Measurements from ENCODE around the gene GIT2.

GRCh38 chr12:110007881-110008280, 11.7 kb upstream of the GIT2 start:
- TF ChIP-seq POLR2A (IDR thresholded peaks at IDR 0.05; ENCODE audit: low read length): no peak
- no peak for TF ChIP-seq GATA1 (IDR thresholded peaks at IDR 0.05; ENCODE audit: low read depth, low read length)

Data from erythroblast (primary cell).